Measurements from ENCODE around the gene GRID2.

DNA sequence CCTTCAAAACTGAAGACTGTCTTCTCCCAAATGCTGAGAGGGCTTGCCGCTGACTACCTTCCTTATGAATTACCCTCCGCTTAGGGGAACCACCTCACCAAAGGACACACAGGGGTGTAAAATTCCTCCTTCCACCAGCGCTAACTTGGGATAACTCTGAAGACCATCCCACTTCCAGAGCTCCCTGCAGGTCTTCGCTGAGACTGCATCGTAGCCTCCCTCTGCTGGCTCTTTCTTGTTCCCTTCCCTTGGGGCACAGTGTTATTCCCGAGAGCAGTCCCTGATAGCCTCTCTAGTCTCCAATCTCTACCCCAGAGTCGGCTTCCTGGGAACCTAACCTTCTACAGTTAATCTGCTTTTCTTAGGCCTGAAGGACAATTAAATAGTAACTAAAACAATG is 799.3 kb downstream of the GRID2 start:
- TF ChIP-seq, protein P1, sequence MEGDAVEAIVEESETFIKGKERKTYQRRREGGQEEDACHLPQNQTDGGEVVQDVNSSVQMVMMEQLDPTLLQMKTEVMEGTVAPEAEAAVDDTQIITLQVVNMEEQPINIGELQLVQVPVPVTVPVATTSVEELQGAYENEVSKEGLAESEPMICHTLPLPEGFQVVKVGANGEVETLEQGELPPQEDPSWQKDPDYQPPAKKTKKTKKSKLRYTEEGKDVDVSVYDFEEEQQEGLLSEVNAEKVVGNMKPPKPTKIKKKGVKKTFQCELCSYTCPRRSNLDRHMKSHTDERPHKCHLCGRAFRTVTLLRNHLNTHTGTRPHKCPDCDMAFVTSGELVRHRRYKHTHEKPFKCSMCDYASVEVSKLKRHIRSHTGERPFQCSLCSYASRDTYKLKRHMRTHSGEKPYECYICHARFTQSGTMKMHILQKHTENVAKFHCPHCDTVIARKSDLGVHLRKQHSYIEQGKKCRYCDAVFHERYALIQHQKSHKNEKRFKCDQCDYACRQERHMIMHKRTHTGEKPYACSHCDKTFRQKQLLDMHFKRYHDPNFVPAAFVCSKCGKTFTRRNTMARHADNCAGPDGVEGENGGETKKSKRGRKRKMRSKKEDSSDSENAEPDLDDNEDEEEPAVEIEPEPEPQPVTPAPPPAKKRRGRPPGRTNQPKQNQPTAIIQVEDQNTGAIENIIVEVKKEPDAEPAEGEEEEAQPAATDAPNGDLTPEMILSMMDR (IDR thresholded peaks at IDR 0.05 in 2 of 3, conservative IDR thresholded peaks at IDR 0.05 in 1 of 3; ENCODE audit: control insufficient read depth in 2 of 3, extremely low read depth in 1 of 3, insufficient read depth in 1 of 3, low read depth in 3 of 3, low read length in 3 of 3), result no peak
- TF ChIP-seq NRF1 (conservative IDR thresholded peaks at IDR 0.05; ENCODE audit: low read depth, low read length), result no peak
- no peak for TF ChIP-seq BHLHE40 (IDR thresholded peaks at IDR 0.05; ENCODE audit: borderline replicate concordance in 1 of 2, low read depth in 2 of 2, low read length in 1 of 2)
- no peak for TF ChIP-seq ESRRA (IDR thresholded peaks at IDR 0.05; ENCODE audit: low read length)
- TF ChIP-seq, protein P2, sequence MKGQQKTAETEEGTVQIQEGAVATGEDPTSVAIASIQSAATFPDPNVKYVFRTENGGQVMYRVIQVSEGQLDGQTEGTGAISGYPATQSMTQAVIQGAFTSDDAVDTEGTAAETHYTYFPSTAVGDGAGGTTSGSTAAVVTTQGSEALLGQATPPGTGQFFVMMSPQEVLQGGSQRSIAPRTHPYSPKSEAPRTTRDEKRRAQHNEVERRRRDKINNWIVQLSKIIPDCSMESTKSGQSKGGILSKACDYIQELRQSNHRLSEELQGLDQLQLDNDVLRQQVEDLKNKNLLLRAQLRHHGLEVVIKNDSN (IDR thresholded peaks at IDR 0.05; ENCODE audit: borderline replicate concordance, extremely low read length, insufficient read depth, low read depth, low read length), result no peak
- TF ChIP-seq RAD51 (IDR thresholded peaks at IDR 0.05), result no peak
- TF ChIP-seq RBBP5 (conservative IDR thresholded peaks at IDR 0.05), result no peak
- TF ChIP-seq JUNB (IDR thresholded peaks at IDR 0.05), result no peak
- no peak for TF ChIP-seq RAD21 (IDR thresholded peaks at IDR 0.05; ENCODE audit: insufficient read depth, low read depth, low read length)
- TF ChIP-seq, protein P3, sequence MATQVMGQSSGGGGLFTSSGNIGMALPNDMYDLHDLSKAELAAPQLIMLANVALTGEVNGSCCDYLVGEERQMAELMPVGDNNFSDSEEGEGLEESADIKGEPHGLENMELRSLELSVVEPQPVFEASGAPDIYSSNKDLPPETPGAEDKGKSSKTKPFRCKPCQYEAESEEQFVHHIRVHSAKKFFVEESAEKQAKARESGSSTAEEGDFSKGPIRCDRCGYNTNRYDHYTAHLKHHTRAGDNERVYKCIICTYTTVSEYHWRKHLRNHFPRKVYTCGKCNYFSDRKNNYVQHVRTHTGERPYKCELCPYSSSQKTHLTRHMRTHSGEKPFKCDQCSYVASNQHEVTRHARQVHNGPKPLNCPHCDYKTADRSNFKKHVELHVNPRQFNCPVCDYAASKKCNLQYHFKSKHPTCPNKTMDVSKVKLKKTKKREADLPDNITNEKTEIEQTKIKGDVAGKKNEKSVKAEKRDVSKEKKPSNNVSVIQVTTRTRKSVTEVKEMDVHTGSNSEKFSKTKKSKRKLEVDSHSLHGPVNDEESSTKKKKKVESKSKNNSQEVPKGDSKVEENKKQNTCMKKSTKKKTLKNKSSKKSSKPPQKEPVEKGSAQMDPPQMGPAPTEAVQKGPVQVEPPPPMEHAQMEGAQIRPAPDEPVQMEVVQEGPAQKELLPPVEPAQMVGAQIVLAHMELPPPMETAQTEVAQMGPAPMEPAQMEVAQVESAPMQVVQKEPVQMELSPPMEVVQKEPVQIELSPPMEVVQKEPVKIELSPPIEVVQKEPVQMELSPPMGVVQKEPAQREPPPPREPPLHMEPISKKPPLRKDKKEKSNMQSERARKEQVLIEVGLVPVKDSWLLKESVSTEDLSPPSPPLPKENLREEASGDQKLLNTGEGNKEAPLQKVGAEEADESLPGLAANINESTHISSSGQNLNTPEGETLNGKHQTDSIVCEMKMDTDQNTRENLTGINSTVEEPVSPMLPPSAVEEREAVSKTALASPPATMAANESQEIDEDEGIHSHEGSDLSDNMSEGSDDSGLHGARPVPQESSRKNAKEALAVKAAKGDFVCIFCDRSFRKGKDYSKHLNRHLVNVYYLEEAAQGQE (IDR thresholded peaks at IDR 0.05; ENCODE audit: low read depth, low read length), result no peak

Data from GM12878 (cell line).